Body of pancreas (tissue), 4 donors: ENCODE results near the gene LAMTOR5. TPM values are rescaled to one million over a fixed set of nuclear protein-coding genes. Genes with fewer than 3 reads are reported as not detected.

Experiments
- ATAC-seq: fragments of 150-250 bp; one replicate; pipeline ENCODE4 v1.9.1; 2016
- DNase-seq, 4 donors: peaks; one replicate each; pipeline ENCODE4 v3.0.0-alpha.2; 2019
- H3K27ac ChIP-seq, 4 donors: fragments of 200-600 bp; sonication (generic); 1 replicate in 3 of 4; 2 replicates in 1 of 4; pipeline versions ENCODE4 v1.5.1 to v1.6.1; 2016 to 2019; ENCODE audit warnings: mild to moderate bottlenecking in 1 of 4, mixed read lengths in 1 of 4, moderate library complexity in 1 of 4
- H3K27me3 ChIP-seq, 2 donors: fragments of 200-600 bp; sonication (generic); one replicate each; pipeline ENCODE4 v1.6.0; 2016; ENCODE audit warnings: mild to moderate bottlenecking in 1 of 2
- H3K36me3 ChIP-seq, 2 donors: fragments of 200-600 bp; sonication (generic); replicated peaks in 1 of 2; 2 replicates each; pipeline ENCODE4 v1.5.1; 2016; ENCODE audit warnings: low read depth in 2 of 2; ENCODE audit not compliant: insufficient read depth in 1 of 2
- H3K4me1 ChIP-seq: fragments of 200-600 bp; sonication (generic); one replicate; pipeline ENCODE4 v1.6.0; 2016
- H3K4me3 ChIP-seq, 2 donors: fragments of 200-600 bp; sonication (generic); 1 replicate in 1 of 2; 2 replicates in 1 of 2; pipeline ENCODE4 v1.5.1; 2016 to 2019
- H3K9me3 ChIP-seq, 3 donors: fragments of 200-600 bp; sonication (generic); 1 replicate in 2 of 3; 2 replicates in 1 of 3; pipeline ENCODE4 v1.5.1; 2016
- CTCF ChIP-seq, 7 experiments: fragments of 450-650 bp in 4 of 7; fragments of 200-600 bp in 3 of 7; sonication (generic) in 3 of 7; IDR thresholded peaks; one replicate each; pipeline ENCODE4 v1.5.1; 2016 to 2019; ENCODE audit warnings: antibody characterized with exemption in 7 of 7
- POLR2A ChIP-seq, 3 donors: fragments of 450-650 bp; IDR thresholded peaks; one replicate each; pipeline ENCODE4 v1.6.1; 2016; ENCODE audit warnings: antibody characterized with exemption in 3 of 3, mild to moderate bottlenecking in 2 of 3
- WGBS, 2 donors: methylation state at CpG; one replicate each; pipeline ENCODE4 v1.1.5; 2017; 5-methylcytosine and 5-hydroxymethylcytosine counted together
- intact Hi-C: fragments of 100-400 bp; cut with DNase I; formaldehyde crosslinking; loops from one replicate; pipeline ENCODE4 v1.15.1; 2023
- total RNA-seq, 2 donors: library from RNA; depleted of rRNA; stranded (reverse); fragments of >200 nt; gene quantifications; one replicate each; pipeline ENCODE4 v1.1.0, GENCODE V29; 2016

LAMTOR5 gene
- total RNA-seq, 2 donors from 2014 or later: 8.6 to 25.4 TPM

- Histone ChIP-seq H3K4me1 (peaks cover 16% of the 10 kb centered on the region), H3K4me3 (no peak overlapping the region), H3K27ac (no peak overlapping the region), H3K36me3 (no peaks in the 10 kb centered on the region), H3K9me3 (no peaks in the 10 kb centered on the region), H3K27me3 (no peaks in the 10 kb centered on the region)
- ATAC-seq (no peak), DNase-seq (no peak)
- TF ChIP-seq CTCF (IDR thresholded peaks at IDR 0.05): no peak
- no peak for TF ChIP-seq POLR2A (IDR thresholded peaks at IDR 0.05)
- intact Hi-C loops: no loop called here
- 86 to 100% methylated on average over 2 of the region's 2 CpGs for WGBS, 2 donors
These were observed 47.1 kb downstream of the LAMTOR5 start for GRCh38 chr1:110360431-110360830.

DNA sequence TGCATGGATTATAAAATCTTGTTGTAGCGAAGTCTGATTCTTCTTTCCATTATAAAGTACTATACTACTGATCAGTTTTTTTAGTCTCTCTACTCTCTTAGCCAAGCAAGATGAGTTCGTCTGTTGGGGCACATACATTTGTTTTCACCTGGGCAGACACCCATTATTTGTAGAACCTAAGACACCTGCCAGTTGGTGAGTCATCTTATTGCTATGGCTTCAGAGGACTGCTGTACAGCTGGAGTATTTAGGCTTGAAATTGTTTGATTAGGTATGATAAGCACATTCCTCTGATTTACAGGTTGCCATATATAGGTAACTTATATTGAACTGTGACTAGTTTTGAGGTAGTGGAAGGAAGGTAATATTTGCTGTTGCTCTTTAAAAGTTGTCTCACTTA, 51.1 kb downstream of the LAMTOR5 start:
- Histone ChIP-seq H3K36me3 (no peaks in the 10 kb centered on the region), H3K4me1 (peaks cover 19% of the 10 kb centered on the region), H3K27ac (no peak overlapping the region), H3K27me3 (no peaks in the 10 kb centered on the region), H3K4me3 (no peak overlapping the region), H3K9me3 (no peaks in the 10 kb centered on the region)
- DNase-seq (no peak), ATAC-seq (peak; percentile 64)
- WGBS, 2 donors: 56 to 65% methylated on average over 2 of the region's 2 CpGs
- intact Hi-C loops: no loop called here
- TF ChIP-seq POLR2A (IDR thresholded peaks at IDR 0.05) (no peak), CTCF (IDR thresholded peaks at IDR 0.05) (no peak)

DNA sequence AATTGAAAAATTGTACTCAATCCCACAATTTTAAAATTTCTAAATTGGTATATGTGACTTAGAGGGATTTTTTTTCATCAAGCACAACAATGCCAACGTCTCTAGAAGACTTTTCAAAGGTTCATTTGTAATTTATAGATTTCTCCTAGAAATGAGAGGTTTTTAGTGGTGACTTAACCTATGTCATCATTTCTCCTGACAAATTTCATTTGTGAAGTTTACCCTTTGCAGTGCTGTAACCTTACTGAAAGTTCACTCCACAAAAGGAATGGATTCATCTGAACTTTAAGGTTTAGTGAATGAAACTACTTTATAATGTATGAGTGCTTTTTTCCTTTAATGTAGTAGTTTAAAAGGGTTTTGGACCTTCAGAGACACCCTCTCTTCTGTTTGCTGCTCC, 52.2 kb downstream of the LAMTOR5 start:
- H3K4me3 ChIP-seq: no peak overlapping the region
- TF ChIP-seq CTCF (IDR thresholded peaks at IDR 0.05) (no peak), POLR2A (IDR thresholded peaks at IDR 0.05) (no peak)
- WGBS, 2 donors: 50 to 61% methylated on average over 1 of the region's 1 CpG
- no peaks in the 10 kb centered on the region for H3K27me3 ChIP-seq
- ATAC-seq: no peak
- H3K4me1 ChIP-seq: peaks cover 30% of the 10 kb centered on the region
- intact Hi-C loops: no loop called here
- H3K36me3 ChIP-seq: no peaks in the 10 kb centered on the region
- no peak overlapping the region for H3K27ac ChIP-seq
- DNase-seq: no peak
- no peaks in the 10 kb centered on the region for H3K9me3 ChIP-seq

Other genes starting within 250 kb of the LAMTOR5 start
- gene KCNC4, start 197.4 kb downstream of the LAMTOR5 start, total RNA-seq: 10 to 100 TPM in 1 of 2 donors, 1 to 10 TPM in 1; 8.6 to 12.7 TPM
- gene RBM15, start 68.3 kb downstream of the LAMTOR5 start, total RNA-seq: 10 to 100 TPM; 21.4 to 25.9 TPM
- gene SLC16A4, start 16.7 kb downstream of the LAMTOR5 start, total RNA-seq: 1 to 10 TPM; 3.6 TPM
- 1 to 10 TPM in 1 of 2 donors, under 1 TPM in 1; 0.26 to 4.9 TPM for gene PROK1, start 43.5 kb upstream of the LAMTOR5 start, total RNA-seq
- gene KCNA10, start 111.5 kb upstream of the LAMTOR5 start, total RNA-seq: not detected
- 1 to 10 TPM; 1.3 TPM for gene KCNA2, start 198.7 kb upstream of the LAMTOR5 start, total RNA-seq